GM19397 (cell line): ENCODE data around the gene GNL2.
"Not testable (repeated sequence)": the region's sequence is repeated elsewhere in the genome, so short reads cannot be mapped to it uniquely, and the experiment has no call there.

Experiments used
- ATAC-seq: cut with Tn5 transposase; IDR thresholded peaks from one replicate; pipeline ENCODE4 v1.9.1; 2021; ENCODE audit warnings: mild to moderate bottlenecking, moderate library complexity; ENCODE audit not compliant: unreplicated experiment

The GNL2 gene

GRCh38 chr1:37560401-37561132, 35.2 kb downstream of the GNL2 start:
- no peak for ATAC-seq

GRCh38 chr1:37559957-37560379, 35.8 kb downstream of the GNL2 start:
- ATAC-seq: not testable (repeated sequence)

- no peak for ATAC-seq
Measured at GRCh38 chr1:37559080-37559479, 36.7 kb downstream of the GNL2 start.

GRCh38 chr1:37558411-37558810, 37.3 kb downstream of the GNL2 start:
- no peak for ATAC-seq

- no peak for ATAC-seq
Measured at GRCh38 chr1:37557402-37557801, 38.3 kb downstream of the GNL2 start.

- ATAC-seq: no peak
Measured at GRCh38 chr1:37556712-37557196, 39.0 kb downstream of the GNL2 start, which contains the start of gene DNALI1. Gene DNALI1, plus strand, starts transcription at chr1:37556940. Its CDS starts 55 bp downstream, at chr1:37556995.

GRCh38 chr1:37553927-37554808, 41.6 kb downstream of the GNL2 start, which contains the start of gene SNIP1:
Gene SNIP1, minus strand, starts transcription at chr1:37554293. Its CDS starts 64 bp downstream, at chr1:37554229.
- ATAC-seq: peak; percentile 75

GRCh38 chr1:37553598-37553926, 42.2 kb downstream of the GNL2 start:
- ATAC-seq: no peak

GRCh38 chr1:37549341-37549740, 46.4 kb downstream of the GNL2 start:
- no peak for ATAC-seq

GRCh38 chr1:37545019-37545418, 50.7 kb downstream of the GNL2 start:
- ATAC-seq: no peak

- no peak for ATAC-seq
Measured at GRCh38 chr1:37544530-37544929, 51.2 kb downstream of the GNL2 start.

GRCh38 chr1:37540036-37540785, 55.5 kb downstream of the GNL2 start:
- ATAC-seq: no peak

- ATAC-seq: not testable (repeated sequence)
Measured at GRCh38 chr1:37539154-37539553, 56.6 kb downstream of the GNL2 start.

- no peak for ATAC-seq
Measured at GRCh38 chr1:37537378-37537777, 58.4 kb downstream of the GNL2 start.

GRCh38 chr1:37533317-37534093, 62.2 kb downstream of the GNL2 start:
- no peak for ATAC-seq

- ATAC-seq: not testable (repeated sequence)
Measured at GRCh38 chr1:37532418-37533156, 63.1 kb downstream of the GNL2 start.

- not testable (repeated sequence) for ATAC-seq
Measured at GRCh38 chr1:37529888-37530287, 65.8 kb downstream of the GNL2 start.

GRCh38 chr1:37519613-37520012, 76.1 kb downstream of the GNL2 start:
- ATAC-seq: no peak

GRCh38 chr1:37518929-37519328, 76.8 kb downstream of the GNL2 start:
- not testable (repeated sequence) for ATAC-seq
